ENCODE results near the gene ADAT2. TPM values are rescaled to one million over a fixed set of nuclear protein-coding genes. Genes with fewer than 3 reads are reported as not detected.

Gene ADAT2
- total RNA-seq, 2 donors from 2014 or later: 8.7 to 10.6 TPM

DNA sequence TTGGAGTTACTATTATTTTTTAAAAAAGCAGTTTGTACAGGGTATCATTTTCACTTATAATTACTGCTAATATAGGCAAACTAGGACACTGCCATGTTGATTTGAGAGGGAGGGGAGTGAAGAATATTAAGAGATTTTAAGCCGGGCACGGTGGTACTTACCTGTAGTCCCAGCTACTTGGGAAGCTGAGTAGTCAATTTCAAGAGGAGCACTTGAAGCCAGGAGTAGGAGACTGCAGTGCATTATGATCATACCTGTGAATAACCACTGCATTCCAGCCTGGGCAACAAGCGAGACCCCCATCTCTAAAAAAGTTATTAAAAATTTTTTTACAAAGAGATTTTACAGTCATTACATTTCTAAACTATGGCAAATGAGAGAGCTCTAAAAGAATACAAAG lies 35.7 kb downstream of the ADAT2 start:
- Histone ChIP-seq H3K36me3 (ENCODE audit: control insufficient read depth, insufficient read depth, low read length) (no peaks in the 10 kb centered on the region), H3K4me1 (ENCODE audit: control insufficient read depth, insufficient read depth, low read length) (peaks cover 3% of the 10 kb centered on the region), H3K27me3 (ENCODE audit: control insufficient read depth, insufficient read depth, low read length, poor library complexity, severe bottlenecking) (no peaks in the 10 kb centered on the region), H3K4me3 (ENCODE audit: low read length) (no peak overlapping the region), H3K27ac (ENCODE audit: low read depth, low read length) (no peak overlapping the region), H3K9ac (ENCODE audit: extremely low read depth, low read length, poor library complexity, severe bottlenecking) (no peak overlapping the region), H3K9me3 (ENCODE audit: control insufficient read depth, low read length) (no peaks in the 10 kb centered on the region)
- 90 to 91% methylated on average over 2 of the region's 3 CpGs for WGBS, 2 experiments (ENCODE audit: insufficient coverage in 1 of 2, insufficient read length in 1 of 2)
- no peaks in the 10 kb centered on the region for H3K36me3 Mint-ChIP-seq (ENCODE audit: low read depth)
- peaks cover 12% of the 10 kb centered on the region for H3K4me1 Mint-ChIP-seq
- no peak overlapping the region for H3K27ac Mint-ChIP-seq
- no peaks in the 10 kb centered on the region for H3K9me3 Mint-ChIP-seq
- TF ChIP-seq, protein P1, sequence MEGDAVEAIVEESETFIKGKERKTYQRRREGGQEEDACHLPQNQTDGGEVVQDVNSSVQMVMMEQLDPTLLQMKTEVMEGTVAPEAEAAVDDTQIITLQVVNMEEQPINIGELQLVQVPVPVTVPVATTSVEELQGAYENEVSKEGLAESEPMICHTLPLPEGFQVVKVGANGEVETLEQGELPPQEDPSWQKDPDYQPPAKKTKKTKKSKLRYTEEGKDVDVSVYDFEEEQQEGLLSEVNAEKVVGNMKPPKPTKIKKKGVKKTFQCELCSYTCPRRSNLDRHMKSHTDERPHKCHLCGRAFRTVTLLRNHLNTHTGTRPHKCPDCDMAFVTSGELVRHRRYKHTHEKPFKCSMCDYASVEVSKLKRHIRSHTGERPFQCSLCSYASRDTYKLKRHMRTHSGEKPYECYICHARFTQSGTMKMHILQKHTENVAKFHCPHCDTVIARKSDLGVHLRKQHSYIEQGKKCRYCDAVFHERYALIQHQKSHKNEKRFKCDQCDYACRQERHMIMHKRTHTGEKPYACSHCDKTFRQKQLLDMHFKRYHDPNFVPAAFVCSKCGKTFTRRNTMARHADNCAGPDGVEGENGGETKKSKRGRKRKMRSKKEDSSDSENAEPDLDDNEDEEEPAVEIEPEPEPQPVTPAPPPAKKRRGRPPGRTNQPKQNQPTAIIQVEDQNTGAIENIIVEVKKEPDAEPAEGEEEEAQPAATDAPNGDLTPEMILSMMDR (conservative IDR thresholded peaks at IDR 0.05): no peak
- no peak overlapping the region for H3K4me3 Mint-ChIP-seq
- no peak for DNase-seq
- no peaks in the 10 kb centered on the region for H3K27me3 Mint-ChIP-seq (ENCODE audit: insufficient read depth)

- Mint-ChIP-seq H3K4me1 (peaks cover 12% of the 10 kb centered on the region), H3K4me3 (no peak overlapping the region), H3K27ac (no peak overlapping the region), H3K27me3 (ENCODE audit: insufficient read depth) (no peaks in the 10 kb centered on the region), H3K9me3 (no peaks in the 10 kb centered on the region), H3K36me3 (ENCODE audit: low read depth) (no peaks in the 10 kb centered on the region)
- TF ChIP-seq, protein P1 (conservative IDR thresholded peaks at IDR 0.05): no peak
- Histone ChIP-seq H3K9me3 (ENCODE audit: control insufficient read depth, low read length) (peaks cover 4% of the 10 kb centered on the region), H3K4me3 (ENCODE audit: low read length) (no peak overlapping the region), H3K27ac (ENCODE audit: low read depth, low read length) (peak overlapping the region; percentile 4), H3K4me1 (ENCODE audit: control insufficient read depth, insufficient read depth, low read length) (peaks cover 3% of the 10 kb centered on the region), H3K36me3 (ENCODE audit: control insufficient read depth, insufficient read depth, low read length) (no peaks in the 10 kb centered on the region), H3K27me3 (ENCODE audit: control insufficient read depth, insufficient read depth, low read length, poor library complexity, severe bottlenecking) (no peaks in the 10 kb centered on the region), H3K9ac (ENCODE audit: extremely low read depth, low read length, poor library complexity, severe bottlenecking) (no peak overlapping the region)
- no peak for DNase-seq
- 60 to 69% methylated on average over 1 of the region's 1 CpG for WGBS, 2 experiments (ENCODE audit: insufficient coverage in 1 of 2, insufficient read length in 1 of 2)
These were observed 39.6 kb downstream of the ADAT2 start for GRCh38 chr6:143410859-143411270.

DNA sequence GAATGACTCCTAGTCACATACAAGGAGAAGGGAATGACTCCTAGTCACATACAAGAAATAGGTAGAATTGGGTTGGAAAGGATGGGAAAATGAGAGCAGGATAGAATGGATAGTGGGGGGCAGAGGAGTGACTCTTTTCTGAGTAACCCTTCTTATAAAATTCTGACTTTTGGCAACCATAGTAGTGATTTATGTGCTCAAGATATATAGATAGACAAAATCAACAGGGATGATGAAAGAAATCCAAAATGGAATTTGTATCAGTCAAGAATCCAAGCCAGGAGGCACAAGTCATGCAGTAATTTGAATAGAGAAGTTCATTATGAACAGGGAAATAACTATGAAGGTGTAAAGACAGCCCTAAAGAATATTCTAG lies 41.7 kb downstream of the ADAT2 start:
- Histone ChIP-seq H3K4me1 (ENCODE audit: control insufficient read depth, insufficient read depth, low read length) (peaks cover 3% of the 10 kb centered on the region), H3K9me3 (ENCODE audit: control insufficient read depth, low read length) (peaks cover 4% of the 10 kb centered on the region), H3K9ac (ENCODE audit: extremely low read depth, low read length, poor library complexity, severe bottlenecking) (no peak overlapping the region), H3K27me3 (ENCODE audit: control insufficient read depth, insufficient read depth, low read length, poor library complexity, severe bottlenecking) (no peaks in the 10 kb centered on the region), H3K4me3 (ENCODE audit: low read length) (no peak overlapping the region), H3K27ac (ENCODE audit: low read depth, low read length) (no peak overlapping the region), H3K36me3 (ENCODE audit: control insufficient read depth, insufficient read depth, low read length) (no peaks in the 10 kb centered on the region)
- H3K27ac Mint-ChIP-seq: no peak overlapping the region
- TF ChIP-seq, protein P1 (conservative IDR thresholded peaks at IDR 0.05): no peak
- H3K4me3 Mint-ChIP-seq: no peak overlapping the region
- no peaks in the 10 kb centered on the region for H3K36me3 Mint-ChIP-seq (ENCODE audit: low read depth)
- DNase-seq: no peak
- H3K27me3 Mint-ChIP-seq (ENCODE audit: insufficient read depth): no peaks in the 10 kb centered on the region
- peaks cover 12% of the 10 kb centered on the region for H3K4me1 Mint-ChIP-seq
- H3K9me3 Mint-ChIP-seq: no peaks in the 10 kb centered on the region
